Left ventricle myocardium inferior (tissue), 1 donor: ENCODE data around the gene OR3A2. TPM values are rescaled to one million over a fixed set of nuclear protein-coding genes. Genes with fewer than 3 reads are reported as not detected.
"Not testable (repeated sequence)": the region's sequence is repeated elsewhere in the genome, so short reads cannot be mapped to it uniquely, and the experiment has no call there.

ENCODE experiments used
- DNase-seq: peaks from one replicate; pipeline ENCODE4 v3.0.0-alpha.2; 2020
- H3K27ac ChIP-seq: fragments of 200-600 bp; replicated peaks from 2 replicates; pipeline ENCODE4 v1.8.0; 2021
- H3K27me3 ChIP-seq: fragments of 200-600 bp; 2 replicates; pipeline ENCODE4 v1.8.0; 2021; ENCODE audit warnings: low read depth
- H3K36me3 ChIP-seq: fragments of 200-600 bp; 2 replicates; pipeline ENCODE4 v1.8.0; 2021
- H3K4me1 ChIP-seq: fragments of 200-600 bp; 2 replicates; pipeline ENCODE4 v1.8.0; 2021
- H3K4me3 ChIP-seq: fragments of 200-600 bp; 2 replicates; pipeline ENCODE4 v1.8.0; 2021; ENCODE audit warnings: mild to moderate bottlenecking, moderate library complexity
- H3K9me3 ChIP-seq: fragments of 200-600 bp; replicated peaks from 2 replicates; pipeline ENCODE4 v1.8.0; 2021
- CTCF ChIP-seq: fragments of 200-600 bp; IDR thresholded peaks from 2 replicates; pipeline ENCODE4 v1.8.0; 2021; ENCODE audit warnings: antibody characterized with exemption, mild to moderate bottlenecking, borderline replicate concordance
- intact Hi-C: fragments of 100-400 bp; cut with micrococcal nuclease; formaldehyde crosslinking; loops from one replicate; pipeline ENCODE4 v1.11.0; 2022
- long read RNA-seq: library from polyadenylated mRNA; unstranded; transcript quantifications from one replicate; pipeline ENCODE4 v2.0.0, GENCODE V29; 2021
- total RNA-seq: library from RNA; stranded (reverse); fragmentation: NEBNext Ultra II Directional; extraction: Animal tissue kit (Norgen Biotek cat#: 25700); gene quantifications from one replicate; pipeline ENCODE4 v1.2.1, GENCODE V29; 2021
- donor health status: DM: no; HTN: yes; CAD: no; lungs with severe emphysema.

OR3A2 gene
- total RNA-seq, result 0.11 TPM
- long read RNA-seq, result 0 reads

GRCh38 chr17:3385869-3386816, at the start of gene OR3A2:
TSS of gene OR3A2 (minus strand) at chr17:3386308.
- H3K9me3 ChIP-seq, result peaks cover 12% of the 10 kb centered on the region
- no peak for TF ChIP-seq CTCF
- H3K36me3 ChIP-seq, result no peaks in the 10 kb centered on the region
- no peak for DNase-seq
- H3K27ac ChIP-seq, result no peak within 1 kb of the TSS
- intact Hi-C loops, result no loop called here
- peak within 1 kb of the TSS; percentile 38 for H3K4me3 ChIP-seq
- H3K27me3 ChIP-seq, result peaks cover 70% of the 10 kb centered on the region
- no peaks in the 10 kb centered on the region for H3K4me1 ChIP-seq

- Histone ChIP-seq H3K9me3 (peaks cover 18% of the 10 kb centered on the region), H3K36me3 (no peaks in the 10 kb centered on the region), H3K27ac (no peak within 1 kb of the TSS), H3K4me3 (no peak within 1 kb of the TSS), H3K4me1 (no peaks in the 10 kb centered on the region), H3K27me3 (peaks cover 4% of the 10 kb centered on the region)
- no peak for DNase-seq
- TF ChIP-seq CTCF, result no peak
- intact Hi-C loops, result no loop called here
Observed at GRCh38 chr17:3433741-3434140, 47.6 kb upstream of the OR3A2 start, which contains the start of gene OR1E2. TSS of gene OR1E2 (minus strand) at chr17:3433841. CDS start at chr17:3433841, 0 bp downstream.

- peaks cover 18% of the 10 kb centered on the region for H3K9me3 ChIP-seq
- H3K36me3 ChIP-seq, H3K4me3 ChIP-seq, H3K4me1 ChIP-seq, H3K27me3 ChIP-seq, H3K27ac ChIP-seq, intact Hi-C loops, DNase-seq: not testable (repeated sequence)
Observed at GRCh38 chr17:3433215-3433614, 47.1 kb upstream of the OR3A2 start.

- Histone ChIP-seq H3K9me3 (peaks cover 12% of the 10 kb centered on the region), H3K36me3 (no peaks in the 10 kb centered on the region), H3K4me3 (no peak overlapping the region), H3K4me1 (no peaks in the 10 kb centered on the region), H3K27me3 (no peaks in the 10 kb centered on the region), H3K27ac (no peak overlapping the region)
- no peak for TF ChIP-seq CTCF
- DNase-seq, result no peak
- intact Hi-C loops, result no loop called here
Observed at GRCh38 chr17:3418222-3418621, 32.1 kb upstream of the OR3A2 start.

- intact Hi-C loops, result no loop called here
- H3K36me3 ChIP-seq, result no peaks in the 10 kb centered on the region
- no peaks in the 10 kb centered on the region for H3K4me1 ChIP-seq
- no peak overlapping the region for H3K27ac ChIP-seq
- TF ChIP-seq CTCF, result no peak
- H3K4me3 ChIP-seq, result no peak overlapping the region
- H3K9me3 ChIP-seq, result peaks cover 12% of the 10 kb centered on the region
- DNase-seq, result no peak
- no peaks in the 10 kb centered on the region for H3K27me3 ChIP-seq
Observed at GRCh38 chr17:3415610-3416009, 29.5 kb upstream of the OR3A2 start.

GRCh38 chr17:3412216-3412615, 26.1 kb upstream of the OR3A2 start:
- H3K27me3 ChIP-seq, intact Hi-C loops: not testable (repeated sequence)

More at GRCh38 chr17:3412216-3412615, 26.1 kb upstream of the OR3A2 start:
- H3K9me3 ChIP-seq, result peaks cover 20% of the 10 kb centered on the region
- H3K4me3 ChIP-seq, H3K36me3 ChIP-seq, DNase-seq, H3K27ac ChIP-seq, H3K4me1 ChIP-seq: not testable (repeated sequence)
